ENCODE measurements around the gene CIDEA. TPM values are rescaled to one million over a fixed set of nuclear protein-coding genes. Genes with fewer than 3 reads are reported as not detected.

CIDEA gene
- polyA plus RNA-seq, 3 donors = not detected

DNA sequence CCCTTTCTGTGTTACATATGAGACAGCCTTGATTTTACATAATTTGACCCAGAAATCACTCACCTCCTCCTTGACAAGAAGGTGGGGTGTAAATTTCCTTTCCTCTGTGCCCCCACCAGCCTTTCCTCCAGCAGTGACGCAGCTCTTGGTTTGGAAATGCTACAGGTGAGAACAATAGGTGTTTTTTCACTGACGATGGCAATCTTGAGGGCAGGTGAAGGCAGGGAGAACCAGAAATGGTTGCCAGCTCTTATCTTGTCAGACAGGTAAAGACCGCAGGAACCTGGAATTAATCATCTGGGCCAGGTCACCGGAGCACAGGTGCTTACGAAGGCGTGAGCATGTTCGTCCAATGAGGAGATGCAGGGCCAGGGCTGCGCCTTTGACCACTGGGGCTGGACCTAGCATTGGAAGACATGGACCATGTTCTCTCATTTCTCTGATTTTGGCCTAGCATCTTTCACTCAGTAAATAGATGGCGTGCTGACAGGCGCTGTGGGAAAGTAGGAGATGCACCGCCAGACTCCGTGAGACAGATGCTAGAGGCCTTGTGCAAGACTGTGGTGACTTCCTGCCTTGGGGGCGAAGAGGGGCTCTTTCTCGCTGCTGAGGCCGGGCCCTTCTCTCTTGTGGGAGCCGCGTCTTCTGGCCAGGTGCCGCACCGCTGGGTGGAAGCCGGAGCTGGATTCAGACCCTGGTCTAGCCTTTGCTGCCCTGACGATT, 4.0 kb downstream of the CIDEA start:
- DNase-seq (ENCODE audit: extremely low read depth in 1 of 11, low read depth in 9 of 11, low spot score in 4 of 11) = no peak

DNA sequence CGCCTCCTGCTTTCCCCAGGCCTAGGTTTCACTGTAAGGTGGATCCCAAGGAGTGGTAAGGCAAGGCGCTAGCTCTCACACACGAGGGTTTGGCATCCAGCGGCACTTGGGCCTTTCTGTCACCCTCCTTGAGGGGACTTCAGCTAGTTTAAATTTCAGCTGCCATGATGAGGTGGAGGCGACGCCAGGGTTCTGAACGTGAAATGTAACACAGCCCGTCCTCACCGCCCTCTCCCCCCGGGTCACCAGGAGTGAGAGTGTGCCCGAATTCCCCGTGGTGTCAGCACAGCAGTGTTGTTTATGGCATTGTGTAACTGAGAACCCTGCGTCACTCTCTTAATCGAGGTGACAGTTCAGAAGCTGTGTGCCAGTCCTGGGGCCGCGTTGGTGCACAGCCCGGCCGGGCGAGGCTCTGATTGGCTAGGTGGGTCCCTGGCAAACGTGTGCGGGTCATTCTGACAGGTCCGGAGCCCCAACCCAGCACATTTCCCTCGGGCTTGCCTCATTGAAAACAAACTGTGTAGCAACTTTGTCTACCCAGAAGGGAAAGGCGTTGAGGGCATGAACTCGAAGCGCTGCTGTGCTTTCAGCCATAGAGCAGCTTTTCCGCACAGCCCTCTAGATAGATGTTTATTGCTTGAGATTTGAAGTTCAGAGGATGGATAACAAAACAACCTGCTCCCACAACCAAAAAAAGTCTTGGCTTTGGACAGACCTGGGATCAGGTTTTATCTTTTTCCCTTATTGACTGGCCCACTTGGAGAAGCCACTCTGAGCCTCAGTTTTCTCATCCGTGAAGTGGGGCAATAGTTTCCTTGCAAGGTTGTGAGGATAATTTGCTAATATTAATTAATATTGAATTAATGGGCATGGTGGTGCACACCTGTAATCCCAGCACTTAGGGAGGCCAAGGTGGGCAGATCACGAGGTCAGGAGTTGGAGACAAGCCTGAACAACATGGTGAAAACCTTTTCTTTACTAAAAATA, 4.9 kb downstream of the CIDEA start:
- DNase-seq (ENCODE audit: extremely low read depth in 1 of 11, low read depth in 9 of 11, low spot score in 4 of 11) = peak in 2 of 11 donors; percentile 40 to 52

DNA sequence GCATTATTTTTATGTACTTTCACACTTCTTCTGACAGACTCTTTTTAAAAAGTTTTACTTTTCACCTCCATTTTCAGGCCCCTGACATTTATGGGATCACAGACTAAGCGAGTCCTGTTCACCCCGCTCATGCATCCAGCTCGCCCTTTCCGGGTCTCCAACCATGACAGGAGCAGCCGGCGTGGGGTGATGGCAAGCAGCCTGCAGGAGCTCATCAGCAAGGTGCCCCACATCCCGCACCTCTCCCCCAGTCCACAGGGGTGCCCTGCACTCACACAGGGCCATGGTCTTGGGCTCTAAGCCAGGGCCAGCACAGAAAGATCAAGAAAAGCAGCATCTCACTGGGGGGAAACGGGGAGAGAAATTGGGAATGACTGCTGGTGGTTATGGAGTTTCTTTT, 8.6 kb downstream of the CIDEA start:
- DNase-seq (ENCODE audit: extremely low read depth in 1 of 11, low read depth in 9 of 11, low spot score in 4 of 11) = no peak

DNA sequence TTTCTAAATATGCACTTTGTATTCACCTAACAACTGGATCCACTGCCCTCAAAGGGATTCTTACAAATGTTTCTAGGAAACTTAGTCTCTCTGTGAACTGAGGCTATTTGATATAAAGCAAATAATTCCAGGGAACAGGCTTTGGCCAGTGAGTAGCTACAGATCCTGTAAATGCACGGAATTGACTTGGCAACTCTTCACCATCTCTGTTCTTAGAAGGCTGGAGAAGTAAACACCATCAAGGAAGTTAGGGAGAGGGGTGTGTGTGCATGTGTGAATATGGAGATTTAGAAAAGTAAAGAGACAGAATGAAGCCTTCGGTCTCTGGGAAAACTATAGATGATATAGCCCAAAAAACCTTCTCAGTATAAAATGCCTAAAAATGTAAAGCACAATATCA, 10.7 kb downstream of the CIDEA start:
- no peak for DNase-seq (ENCODE audit: extremely low read depth in 1 of 11, low read depth in 9 of 11, low spot score in 4 of 11)

DNA sequence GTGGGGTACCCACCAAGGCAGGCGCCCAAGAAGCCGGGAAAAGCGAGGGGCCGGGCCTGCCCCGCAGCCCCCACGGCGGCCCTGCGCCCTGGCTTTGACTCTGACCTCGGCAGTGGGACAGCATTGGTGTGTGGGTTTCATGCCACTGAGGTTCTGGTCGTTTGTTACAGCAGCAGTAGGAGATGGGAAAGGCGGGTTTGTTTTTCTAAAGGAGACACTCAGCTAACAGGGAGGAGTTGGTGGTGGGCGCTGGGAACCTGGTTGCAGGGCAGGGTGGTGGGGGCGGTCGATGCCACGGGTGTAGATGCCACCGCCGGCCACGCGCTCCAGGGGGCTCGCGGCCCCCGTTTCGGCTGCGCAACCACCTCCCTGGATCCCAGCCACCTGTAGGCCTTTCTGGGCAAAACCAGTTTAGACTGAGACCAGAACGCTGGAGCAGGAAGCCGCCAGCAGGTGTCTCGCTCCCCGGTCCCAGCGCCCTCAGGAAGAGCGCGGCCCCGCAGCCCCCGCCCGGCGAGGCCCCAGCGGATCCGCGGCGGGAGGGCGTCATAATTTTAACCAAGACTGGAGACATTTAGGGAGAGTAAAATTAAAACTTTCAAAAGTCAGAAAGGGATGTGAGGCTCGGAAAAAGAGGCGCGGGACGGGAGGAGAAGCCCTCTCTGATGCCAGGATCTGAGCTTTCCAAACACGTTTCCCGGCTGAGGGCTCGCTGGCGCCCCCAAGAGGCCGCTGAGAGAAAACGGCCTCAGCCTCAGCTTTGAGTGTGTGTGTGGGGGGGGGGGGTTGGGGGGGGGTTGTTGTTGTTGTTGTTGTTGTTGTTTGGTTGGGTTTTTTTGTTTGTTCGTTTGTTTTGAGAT, 17.4 kb downstream of the CIDEA start:
- DNase-seq (ENCODE audit: extremely low read depth in 1 of 11, low read depth in 9 of 11, low spot score in 4 of 11) = peak; percentile 63 to 86 (median 84)

DNA sequence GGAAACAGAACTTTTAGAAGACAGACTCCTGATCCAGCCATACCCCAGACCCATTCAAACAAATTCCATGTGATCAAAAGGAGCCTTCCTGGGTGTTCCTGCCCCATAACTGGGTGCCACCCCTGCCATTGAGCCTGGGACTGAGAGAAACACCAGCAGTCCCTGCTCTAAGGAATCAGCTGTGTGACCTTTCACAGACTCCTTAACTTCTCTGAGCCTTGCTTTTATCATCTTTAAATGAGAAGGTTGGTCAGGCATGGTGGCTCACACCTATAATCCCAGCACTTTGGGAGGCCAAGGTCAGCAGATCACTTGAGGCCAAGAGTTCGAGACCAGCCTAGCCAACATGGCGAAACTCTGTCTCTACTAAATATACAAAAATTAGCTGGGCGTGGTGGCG, 20.6 kb downstream of the CIDEA start:
- no peak for DNase-seq (ENCODE audit: extremely low read depth in 1 of 11, low read depth in 9 of 11, low spot score in 4 of 11)

DNA sequence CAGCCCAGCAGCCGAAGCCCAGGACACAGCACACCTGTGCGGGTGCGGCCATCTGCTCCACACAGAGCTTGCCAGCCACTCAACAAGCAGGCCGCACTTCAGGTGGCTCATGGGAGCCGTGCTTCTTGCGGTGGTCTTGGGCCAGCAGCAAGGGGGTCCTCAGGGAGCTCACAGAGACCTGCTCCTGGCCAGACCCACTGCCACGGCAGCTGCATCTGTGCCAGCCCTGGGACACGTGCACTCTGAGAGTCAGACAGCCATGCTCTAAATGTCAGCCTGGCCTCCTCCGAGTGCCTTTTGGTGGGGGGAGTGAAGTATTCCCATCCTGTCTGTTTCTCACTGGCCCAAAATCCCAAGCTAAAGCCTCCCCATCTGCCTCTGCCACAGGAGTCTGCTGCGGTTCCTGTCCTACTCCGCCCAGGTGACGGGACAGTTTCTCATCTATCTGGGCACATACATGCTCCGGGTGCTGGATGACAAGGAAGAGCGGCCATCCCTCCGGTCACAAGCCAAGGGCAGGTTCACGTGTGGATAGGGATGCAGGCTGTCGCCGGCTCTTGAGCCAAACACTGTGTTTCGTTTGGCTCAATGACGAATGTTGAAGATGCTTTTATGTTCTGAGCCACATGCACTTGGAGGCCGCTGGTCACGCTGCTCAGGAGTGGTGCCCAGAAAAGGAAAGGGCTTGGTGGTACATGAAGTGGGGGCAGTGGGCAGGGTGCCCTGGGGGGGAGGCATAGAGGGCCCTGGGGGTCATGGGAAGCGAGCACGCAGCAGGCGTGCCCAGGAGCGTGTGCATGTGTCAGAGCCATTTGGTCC, 22.8 kb downstream of the CIDEA start:
- DNase-seq (ENCODE audit: extremely low read depth in 1 of 11, low read depth in 9 of 11, low spot score in 4 of 11) = no peak

DNA sequence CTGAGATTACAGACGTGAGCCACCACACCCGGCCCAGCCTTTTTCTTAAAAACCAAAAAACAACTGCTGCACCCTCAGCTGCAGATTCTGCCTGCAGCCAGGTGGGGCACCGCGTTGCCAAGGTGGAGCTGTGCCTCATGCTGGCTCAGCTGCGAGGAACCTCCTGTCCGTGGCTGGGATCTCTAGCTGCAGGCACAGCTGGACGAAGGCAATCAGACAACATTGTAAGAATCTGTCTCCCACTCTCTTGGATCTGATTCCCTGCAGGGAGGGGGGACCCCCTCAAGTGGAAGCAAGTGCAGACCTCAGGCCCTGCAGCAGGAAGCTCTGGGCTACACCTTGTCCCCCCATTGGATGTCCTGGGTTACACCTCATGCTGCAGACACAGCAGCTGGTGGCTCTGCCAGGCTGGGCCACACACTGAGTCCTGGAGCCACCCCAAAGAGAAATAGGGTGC, 24.1 kb downstream of the CIDEA start:
- no peak for DNase-seq (ENCODE audit: extremely low read depth in 1 of 11, low read depth in 9 of 11, low spot score in 4 of 11)

DNA sequence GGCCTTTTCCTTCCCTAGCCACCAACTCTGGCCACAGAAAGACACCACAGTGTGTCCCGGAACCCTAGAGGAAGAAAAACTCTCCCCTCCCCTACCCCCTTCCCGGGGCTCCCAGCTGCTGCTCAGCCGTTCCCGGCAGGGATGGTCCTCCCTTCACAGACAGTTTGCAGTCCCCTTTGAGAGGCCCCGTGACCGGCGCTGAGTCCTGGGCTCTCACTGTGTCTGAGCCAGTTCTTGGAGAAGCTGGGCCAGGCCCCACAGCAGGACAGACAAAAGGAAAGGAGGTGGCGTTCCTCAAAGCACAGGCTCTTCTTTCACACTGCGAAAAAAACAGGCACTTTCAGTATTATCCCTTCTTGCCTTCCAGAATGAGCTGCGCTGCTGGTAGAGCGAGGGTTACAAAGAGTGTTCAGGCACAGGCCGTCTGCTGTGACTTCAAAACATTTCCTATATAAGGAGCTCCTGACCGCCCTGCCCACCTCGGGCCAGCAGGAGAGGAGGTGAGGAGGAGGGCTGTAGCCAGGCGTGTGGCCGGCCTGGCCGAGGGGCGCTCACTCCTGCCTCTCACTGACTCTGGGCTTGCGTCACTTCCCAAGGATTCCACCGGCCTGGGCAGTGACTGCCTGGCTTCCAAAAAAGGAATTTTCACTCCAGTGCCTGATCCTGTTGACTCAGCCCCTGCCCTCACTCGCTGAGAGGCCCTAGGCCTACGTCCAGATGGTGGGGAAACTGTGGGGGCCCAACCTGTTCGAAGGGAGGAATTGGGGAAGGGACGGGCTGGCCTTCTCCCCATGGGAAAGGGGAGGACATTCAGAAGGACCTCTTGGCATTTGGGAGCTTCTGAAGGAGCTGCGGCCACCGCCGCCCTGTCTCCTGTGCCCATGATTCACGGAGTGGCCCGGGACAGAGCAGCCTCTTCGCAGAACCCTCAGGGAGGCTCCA, 24.9 kb downstream of the CIDEA start:
- peak in 7 of 11 donors; percentile 36 to 77 (median 64) for DNase-seq (ENCODE audit: extremely low read depth in 1 of 11, low read depth in 9 of 11, low spot score in 4 of 11)

DNA sequence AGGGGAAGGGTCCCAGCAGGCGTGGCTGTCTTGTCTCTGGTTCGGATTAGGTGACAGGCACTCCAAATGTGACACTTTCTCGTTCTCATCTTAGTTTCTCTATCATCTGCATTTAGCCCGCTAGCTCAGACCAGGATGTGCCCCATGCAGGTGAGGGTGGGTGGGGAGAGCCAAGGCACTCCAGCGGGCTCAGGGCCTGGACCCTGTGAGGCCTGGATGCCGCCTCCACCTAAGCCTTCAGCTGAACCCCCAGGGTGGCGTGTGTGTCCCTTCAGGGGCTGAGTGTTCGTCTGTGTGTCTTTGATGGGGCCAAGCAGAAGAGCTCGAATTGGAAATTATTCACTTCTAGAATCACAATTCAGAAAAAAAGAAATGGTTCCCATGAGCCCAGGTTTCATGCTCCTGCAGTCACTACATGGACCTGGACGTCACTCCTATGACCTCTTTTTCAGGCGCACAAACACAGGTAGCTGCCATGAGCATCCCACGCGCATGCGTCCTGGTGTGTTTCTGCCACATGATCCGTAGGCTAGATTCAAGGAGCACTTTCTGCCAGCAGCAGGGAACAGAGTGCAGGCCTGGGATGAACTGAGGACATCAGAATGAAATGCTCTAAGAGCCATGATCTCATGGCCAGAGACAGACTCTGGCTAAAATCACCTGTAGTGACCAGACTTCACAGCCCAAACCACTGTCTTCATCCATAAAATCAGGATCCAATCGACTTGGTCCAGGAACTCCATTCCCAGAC, 25.8 kb downstream of the CIDEA start:
- no peak for DNase-seq (ENCODE audit: extremely low read depth in 1 of 11, low read depth in 9 of 11, low spot score in 4 of 11)

DNA sequence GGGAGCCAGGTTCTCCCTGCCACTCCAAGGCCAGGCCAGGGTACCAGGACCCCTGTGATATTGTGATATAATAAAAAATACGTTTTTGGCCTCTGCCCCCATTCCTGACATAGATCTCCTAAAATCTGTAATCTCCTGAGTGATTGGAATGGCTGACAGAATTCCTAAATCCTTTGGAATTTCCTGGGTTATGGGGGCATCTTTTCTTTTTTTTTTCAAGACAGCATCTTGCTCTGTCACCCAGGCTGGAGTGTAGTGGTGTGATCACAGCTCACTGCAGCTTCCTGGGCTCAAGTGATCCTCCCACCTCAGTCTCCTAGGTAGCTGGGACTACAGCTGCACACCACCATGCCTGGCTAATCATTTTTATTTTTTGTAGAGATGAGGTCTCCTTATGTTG, 27.7 kb downstream of the CIDEA start:
- no peak for DNase-seq (ENCODE audit: extremely low read depth in 1 of 11, low read depth in 9 of 11, low spot score in 4 of 11)

DNA sequence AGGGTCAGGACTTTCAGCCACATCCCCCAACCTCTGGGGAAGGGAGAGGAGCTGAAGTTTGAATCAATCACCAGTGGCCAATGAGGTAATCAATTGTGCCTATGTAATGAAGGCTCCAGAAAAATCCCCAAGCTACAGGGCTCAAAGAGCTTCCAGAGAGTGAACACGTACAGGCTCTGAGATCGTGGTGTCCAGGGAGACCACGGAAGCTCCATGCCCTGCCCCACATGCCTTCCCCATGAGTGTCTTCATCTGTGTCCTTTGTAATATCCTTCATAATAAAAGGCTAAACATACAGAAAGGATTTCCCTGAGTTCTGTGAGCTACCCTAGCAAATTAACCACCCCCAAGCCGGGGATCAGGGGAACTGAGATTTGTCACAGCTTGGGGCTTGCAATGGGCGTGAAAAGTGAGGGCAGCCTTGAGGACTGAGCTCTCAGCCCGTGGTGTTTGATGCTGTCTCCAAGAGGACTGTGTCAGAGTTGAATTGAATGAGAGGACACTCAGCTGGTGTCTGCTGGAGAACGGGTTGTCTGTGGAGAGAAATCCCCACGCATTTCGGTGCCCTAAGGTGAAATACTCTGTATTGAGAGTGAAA, 28.4 kb downstream of the CIDEA start:
- DNase-seq (ENCODE audit: extremely low read depth in 1 of 11, low read depth in 9 of 11, low spot score in 4 of 11) = no peak

DNA sequence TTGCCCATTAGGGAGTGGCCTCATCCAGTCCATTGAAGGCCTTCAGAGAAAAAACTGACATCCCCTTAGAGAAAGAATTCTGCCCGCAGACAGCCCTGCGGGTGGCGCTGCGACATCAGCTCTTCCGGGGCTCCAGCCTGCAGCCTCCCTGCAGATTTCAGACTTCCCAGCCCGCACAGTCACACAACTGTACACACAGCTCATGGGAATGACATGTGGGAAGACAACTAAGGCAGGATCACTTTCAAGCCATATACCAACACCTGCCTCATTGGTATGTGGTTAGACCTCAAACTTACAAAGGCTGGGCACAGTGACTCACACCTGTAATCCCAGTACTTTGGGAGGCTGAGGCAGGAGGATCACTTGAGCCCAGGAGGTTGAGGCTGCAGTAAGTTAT, 29.1 kb downstream of the CIDEA start:
- no peak for DNase-seq (ENCODE audit: extremely low read depth in 1 of 11, low read depth in 9 of 11, low spot score in 4 of 11)

DNA sequence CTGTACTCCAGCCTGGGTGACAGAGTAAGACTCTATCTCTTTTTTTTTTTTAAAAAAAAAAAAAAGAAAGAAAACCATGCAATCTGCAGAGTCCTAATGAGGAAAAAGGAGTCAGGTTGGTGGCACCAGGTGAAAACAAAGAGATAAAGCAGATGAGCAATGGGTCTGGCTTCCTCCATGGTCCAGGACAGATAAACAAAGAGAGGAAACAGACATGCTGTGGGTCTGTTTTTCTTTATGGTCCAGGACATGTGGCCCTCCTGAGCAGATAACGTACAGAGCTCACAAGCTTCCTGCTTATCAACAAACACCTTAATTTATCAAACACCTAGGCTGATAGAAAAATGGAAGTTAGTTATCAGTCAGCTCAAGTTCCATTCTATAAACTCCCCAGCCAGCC, 29.5 kb downstream of the CIDEA start:
- DNase-seq (ENCODE audit: extremely low read depth in 1 of 11, low read depth in 9 of 11, low spot score in 4 of 11) = no peak

DNA sequence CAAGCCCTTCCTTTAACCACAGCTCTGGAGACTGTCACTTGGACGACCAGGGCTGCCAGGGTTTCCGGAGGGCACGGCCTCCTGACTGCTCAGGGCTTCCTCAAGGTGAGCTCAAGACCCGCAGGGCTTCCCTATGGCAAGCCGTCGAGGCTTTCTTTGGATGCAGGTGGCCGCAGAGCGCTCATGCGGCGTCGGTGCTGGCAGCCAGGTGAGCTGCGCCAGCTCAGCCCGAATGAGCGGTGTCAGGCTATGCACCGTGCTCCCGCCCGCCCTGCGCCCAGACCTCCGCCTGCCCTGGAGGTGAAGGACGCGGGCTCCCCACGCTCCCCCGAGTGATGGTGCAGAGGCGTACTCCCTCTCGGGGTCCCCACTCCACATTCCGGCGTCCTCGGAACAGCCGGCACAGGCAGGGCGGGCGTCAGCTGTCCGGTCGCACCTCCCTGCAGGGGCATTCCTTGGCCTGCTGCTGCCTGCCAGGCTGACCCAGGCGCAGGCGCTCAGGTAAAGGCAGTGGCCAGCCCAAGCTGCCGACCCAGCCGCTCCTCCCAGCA, 33.0 kb downstream of the CIDEA start:
- DNase-seq (ENCODE audit: extremely low read depth in 1 of 11, low read depth in 9 of 11, low spot score in 4 of 11) = no peak
